ENCODE results near the gene MAP2K4.

DNA sequence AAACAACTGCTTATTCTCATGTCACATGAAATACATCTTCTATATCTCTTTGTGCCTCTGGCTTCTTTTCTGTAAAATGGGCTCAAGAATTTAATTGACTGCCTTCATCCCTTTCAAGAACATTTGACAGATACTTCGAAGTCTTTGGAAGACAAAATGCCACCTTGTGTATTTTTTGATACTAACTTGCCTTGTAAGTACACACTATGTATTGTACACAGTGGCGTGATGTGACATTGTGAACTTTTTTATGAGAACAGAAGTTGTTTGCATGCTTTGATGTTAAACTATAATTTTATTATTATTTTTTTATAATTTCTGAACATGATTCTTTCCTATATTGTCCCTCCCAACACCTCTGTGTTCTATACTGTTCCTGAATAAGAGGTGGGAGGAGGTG lies 73.7 kb downstream of the MAP2K4 start:
- TF ChIP-seq CTCF (IDR thresholded peaks at IDR 0.05) (no peak), EZH2 (IDR thresholded peaks at IDR 0.05; ENCODE audit: borderline replicate concordance, insufficient read depth, low read depth, low read length, poor library complexity, severe bottlenecking) (no peak)

Measured in B cell (primary cell).